HCT116 (cell line): Measurements from ENCODE around the gene CHD3. TPM values are rescaled to one million over a fixed set of nuclear protein-coding genes. Genes with fewer than 3 reads are reported as not detected.

Experiments used
- ATAC-seq: fragments of 200-7000 bp; cut with Tn5 transposase; 2 replicates; pipeline ENCODE4 v1.9.1; 2020; ENCODE audit warnings: mild to moderate bottlenecking, moderate library complexity
- BruUV-seq: library from RNA; stranded (reverse); fragments of 400-500 nt; replicated peaks from 2 replicates; lab custom pipeline; 2021; lab: Mats Ljungman, UMichigan
- CTCF ChIA-PET: fragments of 300-600 bp; sonication (Branson Sonifier 250); formaldehyde crosslinking; loops from one replicate; lab custom pipeline; 2021; ENCODE audit warnings: antibody characterized with exemption; lab: Charles Lee
- POLR2A ChIA-PET: fragments of 300-600, 350-600 bp; sonication (Branson Sonifier 250); formaldehyde crosslinking; loops from one replicate; lab custom pipeline; 2021; ENCODE audit warnings: antibody characterized with exemption; lab: Charles Lee
- RAD21 ChIA-PET, 2 experiments: fragments of 300-600 bp; sonication (Branson Sonifier 250); formaldehyde crosslinking; loops; one replicate each; lab custom pipeline; 2023; ENCODE audit warnings: low total read pairs in 2 of 2; ENCODE audit not compliant: uncharacterized antibody in 2 of 2, unreplicated experiment in 2 of 2, low non-redundant PET in 1 of 2; lab: Charles Lee
- DNase-seq: peaks from one replicate; pipeline ENCODE4 v3.0.0-alpha.2; 2010; ENCODE audit warnings: low read depth, low spot score
- H2AFZ ChIP-seq: fragments of 200-600 bp; shearing (Covaris generic), sonication (generic); 2 replicates; pipeline ENCODE4 v1.6.1; 2017; ENCODE audit warnings: low read depth, mixed run types, mixed read lengths, antibody characterized with exemption, low read length; ENCODE audit not compliant: poor library complexity, severe bottlenecking
- H3K27ac ChIP-seq: 2 replicates; pipeline ENCODE4 v1.5.1; 2012; ENCODE audit warnings: low read depth, low read length
- H3K27me3 ChIP-seq: fragments of 200-600 bp; sonication (generic); 2 replicates; pipeline ENCODE4 v1.6.1; 2016; ENCODE audit warnings: mixed run types, low read length, mixed read lengths; ENCODE audit not compliant: insufficient read depth
- H3K36me3 ChIP-seq, 2 experiments: fragments of 200-500 bp in 1 of 2; fragments of 200-600 bp in 1 of 2; sonication (Bioruptor generic) in 1 of 2; sonication (generic) in 1 of 2; 2 replicates each; pipeline versions ENCODE4 v1.5.1 to v1.6.1; 2014 to 2016; ENCODE audit warnings: low read length in 2 of 2, inconsistent platforms in 1 of 2, mixed read lengths in 1 of 2, mixed run types in 1 of 2; ENCODE audit not compliant: insufficient read depth in 2 of 2, control insufficient read depth in 1 of 2
- H3K4me1 ChIP-seq, 2 experiments: fragments of 200-600 bp in 1 of 2; sonication (generic) in 1 of 2; 2 replicates each; pipeline versions ENCODE4 v1.5.1 to v1.6.1; 2012 to 2017; ENCODE audit warnings: low read length in 2 of 2, inconsistent platforms in 1 of 2, mild to moderate bottlenecking in 1 of 2, mixed read lengths in 1 of 2, mixed run types in 1 of 2, moderate library complexity in 1 of 2; ENCODE audit not compliant: insufficient read depth in 2 of 2, control insufficient read depth in 1 of 2
- H3K4me2 ChIP-seq: fragments of 200-600 bp; sonication (generic); 2 replicates; pipeline ENCODE4 v1.6.1; 2017; ENCODE audit warnings: mixed run types, low read length, mixed read lengths
- H3K4me3 ChIP-seq, 2 experiments: fragments of 200-600 bp in 1 of 2; sonication (generic) in 1 of 2; replicated peaks in 1 of 2; 2 replicates each; pipeline ENCODE4 v1.5.1; 2011 to 2016; ENCODE audit warnings: low read length in 2 of 2, control low read depth in 1 of 2, low read depth in 1 of 2, mild to moderate bottlenecking in 1 of 2, mixed read lengths in 1 of 2, mixed run types in 1 of 2
- H3K79me2 ChIP-seq: fragments of 200-600 bp; sonication (generic); 2 replicates; pipeline ENCODE4 v1.6.1; 2017; ENCODE audit warnings: mild to moderate bottlenecking, mixed run types, low read length, moderate library complexity, mixed read lengths; ENCODE audit not compliant: insufficient read depth
- H3K9ac ChIP-seq: fragments of 200-600 bp; sonication (generic); 2 replicates; pipeline ENCODE4 v1.6.1; 2016; ENCODE audit warnings: low read length, mixed read lengths
- H3K9me2 ChIP-seq: fragments of 200-600 bp; sonication (generic), shearing (Covaris generic); 2 replicates; pipeline ENCODE4 v1.6.1; 2017; ENCODE audit warnings: mixed run types, mild to moderate bottlenecking, moderate library complexity; ENCODE audit not compliant: insufficient read depth
- H3K9me3 ChIP-seq, 2 experiments: fragments of 200-500 bp in 1 of 2; fragments of 200-600 bp in 1 of 2; sonication (Bioruptor generic) in 1 of 2; sonication (generic) in 1 of 2; 2 replicates each; pipeline ENCODE4 v1.6.1; 2014 to 2017; ENCODE audit warnings: low read length in 2 of 2, mixed read lengths in 2 of 2, inconsistent platforms in 1 of 2, low read depth in 1 of 2, mild to moderate bottlenecking in 1 of 2, mixed run types in 1 of 2, moderate library complexity in 1 of 2; ENCODE audit not compliant: control insufficient read depth in 1 of 2, insufficient read depth in 1 of 2
- H4K20me1 ChIP-seq: fragments of 200-600 bp; sonication (generic), shearing (Covaris generic); 2 replicates; pipeline ENCODE4 v1.6.1; 2017; ENCODE audit warnings: mixed run types, mild to moderate bottlenecking, moderate library complexity; ENCODE audit not compliant: insufficient read depth
- CBX3 ChIP-seq: IDR thresholded peaks from 2 replicates; pipeline ENCODE4 v1.6.1; 2012; ENCODE audit warnings: low read depth
- ELF1 ChIP-seq: IDR thresholded peaks from 2 replicates; pipeline ENCODE4 v1.6.1; 2012; ENCODE audit warnings: low read depth, borderline replicate concordance
- EZH2phosphoT487 ChIP-seq: fragments of 200-600 bp; IDR thresholded peaks from 2 replicates; pipeline ENCODE4 v1.6.1; 2018; ENCODE audit warnings: antibody characterized with exemption, borderline replicate concordance
- FOSL1 ChIP-seq: IDR thresholded peaks from 2 replicates; pipeline ENCODE4 v1.6.1; 2012; ENCODE audit warnings: low read depth
- JUND ChIP-seq: IDR thresholded peaks from 2 replicates; pipeline ENCODE4 v1.6.1; 2012
- POLR2AphosphoS5 ChIP-seq: IDR thresholded peaks from 2 replicates; pipeline ENCODE4 v1.6.1; 2011; ENCODE audit warnings: mild to moderate bottlenecking, low read depth, low read length, moderate library complexity
- RAD21 ChIP-seq: IDR thresholded peaks from 2 replicates; pipeline ENCODE4 v1.6.1; 2012; ENCODE audit warnings: low read depth, mild to moderate bottlenecking
- SIN3A ChIP-seq: IDR thresholded peaks from 2 replicates; pipeline ENCODE4 v1.6.1; 2012; ENCODE audit warnings: low read depth
- SP1 ChIP-seq: IDR thresholded peaks from 2 replicates; pipeline ENCODE4 v1.6.1; 2012; ENCODE audit warnings: low read depth
- SRF ChIP-seq: IDR thresholded peaks from 2 replicates; pipeline ENCODE4 v1.6.1; 2012; ENCODE audit warnings: low read depth
- TCF7L2 ChIP-seq: IDR thresholded peaks from 2 replicates; pipeline ENCODE4 v1.7.0; 2011; ENCODE audit warnings: borderline replicate concordance, inconsistent platforms; ENCODE audit not compliant: insufficient read depth, insufficient read length; ENCODE audit errors: extremely low read depth
- YY1 ChIP-seq: IDR thresholded peaks from 2 replicates; pipeline ENCODE4 v1.6.1; 2011; ENCODE audit warnings: low read length, low read depth, moderate library complexity, mild to moderate bottlenecking; ENCODE audit not compliant: insufficient replicate concordance; ENCODE audit errors: extremely low read depth
- ZFX ChIP-seq: fragments of 450-650 bp; IDR thresholded peaks from 2 replicates; pipeline ENCODE4 v1.6.1; 2017
- intact Hi-C: fragments of 100-400 bp; cut with micrococcal nuclease; formaldehyde crosslinking; loops from 2 replicates; pipeline ENCODE4 v1.10.0; 2022
- total RNA-seq: library from RNA; stranded (reverse); gene quantifications from one replicate; pipeline ENCODE4 v1.2.1, GENCODE V29; 2021; ENCODE audit not compliant: unreplicated experiment
- TF ChIP-seq, protein P1 (sequence below): IDR thresholded peaks from 2 replicates; pipeline ENCODE4 v1.6.1; 2012
- TF ChIP-seq, protein P2 (sequence below): IDR thresholded peaks from 2 replicates; pipeline ENCODE4 v1.6.1; 2012; ENCODE audit warnings: low read depth
- TF ChIP-seq, protein P3 (sequence below), 3 experiments: fragments of 200-600 bp in 1 of 3; sonication (generic) in 1 of 3; IDR thresholded peaks in 2 of 3; conservative IDR thresholded peaks in 1 of 3; 2 replicates each; pipeline ENCODE4 v1.5.1; 2012 to 2017; ENCODE audit warnings: low read depth in 2 of 3, low read length in 2 of 3, antibody characterized with exemption in 1 of 3, borderline replicate concordance in 1 of 3, control low read depth in 1 of 3, mild to moderate bottlenecking in 1 of 3, mixed read lengths in 1 of 3, mixed run types in 1 of 3, moderate library complexity in 1 of 3; ENCODE audit not compliant: insufficient read depth in 1 of 3

The CHD3 gene
- total RNA-seq, 1 experiment from 2014 or later = 54.8 TPM

DNA sequence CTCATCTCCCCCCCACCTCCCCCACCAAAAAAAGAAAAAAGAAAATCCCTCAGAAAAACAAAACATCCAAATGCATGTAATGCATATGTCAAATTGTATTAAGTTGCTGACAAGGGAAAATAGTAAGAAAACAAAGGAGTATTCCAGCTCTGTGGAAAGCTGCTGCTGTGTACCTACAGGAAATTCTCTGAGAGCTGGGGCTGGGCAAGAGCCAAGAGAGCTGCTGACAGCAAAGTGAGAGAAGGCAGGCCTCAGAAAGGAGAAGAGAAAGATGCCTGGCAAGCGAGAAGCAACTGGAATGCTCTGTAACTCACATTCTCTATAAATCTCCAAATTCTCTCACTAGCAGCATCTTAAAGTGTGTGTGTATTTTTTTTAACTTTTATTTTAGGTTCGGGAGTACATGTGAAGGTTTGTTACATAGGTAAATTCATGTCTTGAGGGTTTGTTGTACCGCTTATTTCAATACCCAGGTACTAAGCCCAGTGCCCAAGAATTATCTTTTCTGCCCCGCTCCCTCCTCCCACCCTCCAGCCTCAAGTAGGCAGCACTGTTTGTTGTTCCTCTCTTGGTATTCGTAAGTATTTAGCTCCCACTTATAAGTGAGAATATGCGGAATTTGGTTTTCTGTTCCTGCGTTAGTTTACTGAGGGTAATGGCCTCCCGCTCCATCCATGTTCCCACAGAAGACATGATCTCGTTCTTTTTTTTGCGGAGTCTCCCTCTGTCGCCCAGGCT lies 67.8 kb downstream of the CHD3 start:
- DNase-seq (no peak), ATAC-seq (no peak)
- no TSS peak for BruUV-seq
- ChIA-PET RAD21 (no interaction called here), CTCF (no interaction called here), POLR2A (interaction anchor here (0.9 kb wide), 1 partner anchor 24 kb away, joined by 3 read pairs; no protein-coding TSS in a partner anchor)
- H3K27ac ChIP-seq = no peak overlapping the region
- no peaks in the 10 kb centered on the region for H4K20me1 ChIP-seq
- no peaks in the 10 kb centered on the region for H3K79me2 ChIP-seq
- no peak overlapping the region for H3K4me3 ChIP-seq
- no peaks in the 10 kb centered on the region for H3K9me2 ChIP-seq
- H3K9ac ChIP-seq = no peak overlapping the region
- H3K4me2 ChIP-seq = no peak overlapping the region
- no peaks in the 10 kb centered on the region for H3K9me3 ChIP-seq
- H3K27me3 ChIP-seq = no peaks in the 10 kb centered on the region
- H2AFZ ChIP-seq = no peak overlapping the region
- TF ChIP-seq TCF7L2 (no peak), ZFX (no peak), EZH2phosphoT487 (no peak), RAD21 (no peak), POLR2AphosphoS5 (no peak), SP1 (no peak), CBX3 (no peak), SIN3A (no peak), YY1 (no peak), FOSL1 (no peak), JUND (no peak), ELF1 (no peak), SRF (no peak)
- TF ChIP-seq, protein P1, sequence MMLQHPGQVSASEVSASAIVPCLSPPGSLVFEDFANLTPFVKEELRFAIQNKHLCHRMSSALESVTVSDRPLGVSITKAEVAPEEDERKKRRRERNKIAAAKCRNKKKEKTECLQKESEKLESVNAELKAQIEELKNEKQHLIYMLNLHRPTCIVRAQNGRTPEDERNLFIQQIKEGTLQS = no peak
- TF ChIP-seq, protein P2, sequence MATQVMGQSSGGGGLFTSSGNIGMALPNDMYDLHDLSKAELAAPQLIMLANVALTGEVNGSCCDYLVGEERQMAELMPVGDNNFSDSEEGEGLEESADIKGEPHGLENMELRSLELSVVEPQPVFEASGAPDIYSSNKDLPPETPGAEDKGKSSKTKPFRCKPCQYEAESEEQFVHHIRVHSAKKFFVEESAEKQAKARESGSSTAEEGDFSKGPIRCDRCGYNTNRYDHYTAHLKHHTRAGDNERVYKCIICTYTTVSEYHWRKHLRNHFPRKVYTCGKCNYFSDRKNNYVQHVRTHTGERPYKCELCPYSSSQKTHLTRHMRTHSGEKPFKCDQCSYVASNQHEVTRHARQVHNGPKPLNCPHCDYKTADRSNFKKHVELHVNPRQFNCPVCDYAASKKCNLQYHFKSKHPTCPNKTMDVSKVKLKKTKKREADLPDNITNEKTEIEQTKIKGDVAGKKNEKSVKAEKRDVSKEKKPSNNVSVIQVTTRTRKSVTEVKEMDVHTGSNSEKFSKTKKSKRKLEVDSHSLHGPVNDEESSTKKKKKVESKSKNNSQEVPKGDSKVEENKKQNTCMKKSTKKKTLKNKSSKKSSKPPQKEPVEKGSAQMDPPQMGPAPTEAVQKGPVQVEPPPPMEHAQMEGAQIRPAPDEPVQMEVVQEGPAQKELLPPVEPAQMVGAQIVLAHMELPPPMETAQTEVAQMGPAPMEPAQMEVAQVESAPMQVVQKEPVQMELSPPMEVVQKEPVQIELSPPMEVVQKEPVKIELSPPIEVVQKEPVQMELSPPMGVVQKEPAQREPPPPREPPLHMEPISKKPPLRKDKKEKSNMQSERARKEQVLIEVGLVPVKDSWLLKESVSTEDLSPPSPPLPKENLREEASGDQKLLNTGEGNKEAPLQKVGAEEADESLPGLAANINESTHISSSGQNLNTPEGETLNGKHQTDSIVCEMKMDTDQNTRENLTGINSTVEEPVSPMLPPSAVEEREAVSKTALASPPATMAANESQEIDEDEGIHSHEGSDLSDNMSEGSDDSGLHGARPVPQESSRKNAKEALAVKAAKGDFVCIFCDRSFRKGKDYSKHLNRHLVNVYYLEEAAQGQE = no peak
- TF ChIP-seq, protein P3, sequence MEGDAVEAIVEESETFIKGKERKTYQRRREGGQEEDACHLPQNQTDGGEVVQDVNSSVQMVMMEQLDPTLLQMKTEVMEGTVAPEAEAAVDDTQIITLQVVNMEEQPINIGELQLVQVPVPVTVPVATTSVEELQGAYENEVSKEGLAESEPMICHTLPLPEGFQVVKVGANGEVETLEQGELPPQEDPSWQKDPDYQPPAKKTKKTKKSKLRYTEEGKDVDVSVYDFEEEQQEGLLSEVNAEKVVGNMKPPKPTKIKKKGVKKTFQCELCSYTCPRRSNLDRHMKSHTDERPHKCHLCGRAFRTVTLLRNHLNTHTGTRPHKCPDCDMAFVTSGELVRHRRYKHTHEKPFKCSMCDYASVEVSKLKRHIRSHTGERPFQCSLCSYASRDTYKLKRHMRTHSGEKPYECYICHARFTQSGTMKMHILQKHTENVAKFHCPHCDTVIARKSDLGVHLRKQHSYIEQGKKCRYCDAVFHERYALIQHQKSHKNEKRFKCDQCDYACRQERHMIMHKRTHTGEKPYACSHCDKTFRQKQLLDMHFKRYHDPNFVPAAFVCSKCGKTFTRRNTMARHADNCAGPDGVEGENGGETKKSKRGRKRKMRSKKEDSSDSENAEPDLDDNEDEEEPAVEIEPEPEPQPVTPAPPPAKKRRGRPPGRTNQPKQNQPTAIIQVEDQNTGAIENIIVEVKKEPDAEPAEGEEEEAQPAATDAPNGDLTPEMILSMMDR (IDR thresholded peaks at IDR 0.05 in 2 of 3, conservative IDR thresholded peaks at IDR 0.05 in 1 of 3; ENCODE audit: borderline replicate concordance in 1 of 3, insufficient read depth in 1 of 3, low read depth in 2 of 3, low read length in 2 of 3) = no peak
- intact Hi-C loops = no loop called here
- no peaks in the 10 kb centered on the region for H3K4me1 ChIP-seq
- H3K36me3 ChIP-seq = no peaks in the 10 kb centered on the region
